Activated naive CD8-positive, alpha-beta T cell treated with anti-CD3 and anti-CD28 coated beads for 36 hours (primary cell): ENCODE results near the gene SPEM1. TPM values are rescaled to one million over a fixed set of nuclear protein-coding genes. Genes with fewer than 3 reads are reported as not detected.

Experiments
- DNase-seq: peaks from one replicate; pipeline ENCODE4 v3.0.0; 2021
- H3K27ac Mint-ChIP-seq: one replicate; pipeline ENCODE4 v1.8.0; 2022; ENCODE audit warnings: mild to moderate bottlenecking, moderate library complexity, mixed read lengths
- H3K27me3 Mint-ChIP-seq: one replicate; pipeline ENCODE4 v1.8.0; 2022; ENCODE audit warnings: mild to moderate bottlenecking, mixed read lengths
- H3K36me3 Mint-ChIP-seq: one replicate; pipeline ENCODE4 v1.8.0; 2021; ENCODE audit warnings: mild to moderate bottlenecking, mixed read lengths
- H3K4me1 Mint-ChIP-seq: one replicate; pipeline ENCODE4 v1.8.0; 2021; ENCODE audit warnings: mixed read lengths
- H3K4me3 Mint-ChIP-seq: one replicate; pipeline ENCODE4 v1.8.0; 2022; ENCODE audit warnings: mild to moderate bottlenecking, moderate library complexity, mixed read lengths
- H3K9me3 Mint-ChIP-seq: one replicate; pipeline ENCODE4 v1.8.0; 2022; ENCODE audit warnings: mixed read lengths
- total RNA-seq, 2 experiments: library from RNA; stranded (reverse); gene quantifications; one replicate each; pipeline ENCODE4 v1.2.3, GENCODE V29; 2021

SPEM1 gene
- total RNA-seq, 2 experiments from 2014 or later: not detected

DNA sequence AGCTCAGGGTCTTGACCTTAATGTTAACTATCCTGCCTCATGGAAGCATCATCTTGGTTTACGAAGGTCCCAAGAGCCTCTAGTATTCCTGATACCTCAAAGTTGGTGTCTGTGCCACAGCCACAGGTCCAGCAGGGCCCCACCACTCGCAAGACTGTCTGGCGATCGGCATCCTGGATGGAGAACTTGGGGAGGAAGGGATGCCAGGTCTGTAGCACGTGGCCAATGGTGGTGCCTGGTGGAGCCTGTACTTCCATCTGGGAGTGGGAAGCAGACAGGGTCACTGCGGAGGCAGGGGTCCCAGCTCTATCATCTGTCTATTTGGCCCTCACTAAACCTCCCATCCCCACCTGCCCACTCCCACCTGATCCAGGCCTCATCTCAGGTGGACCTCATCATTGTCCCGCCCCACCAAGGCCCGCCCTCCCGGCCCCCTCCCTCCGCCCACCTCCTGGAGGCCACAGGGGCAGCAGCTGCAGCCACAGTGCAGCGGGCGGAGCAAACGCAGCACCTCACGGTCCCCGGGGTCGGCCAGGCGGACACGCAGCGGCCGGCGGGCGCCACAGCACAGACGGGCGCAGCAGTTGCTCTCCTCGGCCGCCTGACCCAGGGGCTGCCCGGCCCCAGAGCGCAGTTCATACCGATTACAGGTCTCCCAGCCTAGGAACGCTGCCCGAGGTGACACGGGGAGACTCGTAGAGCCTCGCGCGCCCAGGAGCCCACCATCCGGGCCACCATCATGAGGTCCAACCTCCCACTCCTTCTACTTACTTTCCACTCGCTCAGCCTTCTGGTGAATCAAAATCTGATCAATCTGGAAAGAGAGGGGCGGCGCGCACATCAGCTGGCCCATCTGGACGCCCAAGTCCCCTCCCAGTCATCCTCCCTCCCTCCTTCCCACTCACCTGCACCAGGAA is 27.2 kb upstream of the SPEM1 start:
- H3K27me3 Mint-ChIP-seq: no peaks in the 10 kb centered on the region
- DNase-seq: no peak
- H3K9me3 Mint-ChIP-seq: no peaks in the 10 kb centered on the region
- peaks cover 12% of the 10 kb centered on the region for H3K36me3 Mint-ChIP-seq
- H3K4me1 Mint-ChIP-seq: peaks cover 24% of the 10 kb centered on the region
- peak overlapping the region; percentile 52 for H3K27ac Mint-ChIP-seq
- H3K4me3 Mint-ChIP-seq: peak overlapping the region; percentile 94

DNA sequence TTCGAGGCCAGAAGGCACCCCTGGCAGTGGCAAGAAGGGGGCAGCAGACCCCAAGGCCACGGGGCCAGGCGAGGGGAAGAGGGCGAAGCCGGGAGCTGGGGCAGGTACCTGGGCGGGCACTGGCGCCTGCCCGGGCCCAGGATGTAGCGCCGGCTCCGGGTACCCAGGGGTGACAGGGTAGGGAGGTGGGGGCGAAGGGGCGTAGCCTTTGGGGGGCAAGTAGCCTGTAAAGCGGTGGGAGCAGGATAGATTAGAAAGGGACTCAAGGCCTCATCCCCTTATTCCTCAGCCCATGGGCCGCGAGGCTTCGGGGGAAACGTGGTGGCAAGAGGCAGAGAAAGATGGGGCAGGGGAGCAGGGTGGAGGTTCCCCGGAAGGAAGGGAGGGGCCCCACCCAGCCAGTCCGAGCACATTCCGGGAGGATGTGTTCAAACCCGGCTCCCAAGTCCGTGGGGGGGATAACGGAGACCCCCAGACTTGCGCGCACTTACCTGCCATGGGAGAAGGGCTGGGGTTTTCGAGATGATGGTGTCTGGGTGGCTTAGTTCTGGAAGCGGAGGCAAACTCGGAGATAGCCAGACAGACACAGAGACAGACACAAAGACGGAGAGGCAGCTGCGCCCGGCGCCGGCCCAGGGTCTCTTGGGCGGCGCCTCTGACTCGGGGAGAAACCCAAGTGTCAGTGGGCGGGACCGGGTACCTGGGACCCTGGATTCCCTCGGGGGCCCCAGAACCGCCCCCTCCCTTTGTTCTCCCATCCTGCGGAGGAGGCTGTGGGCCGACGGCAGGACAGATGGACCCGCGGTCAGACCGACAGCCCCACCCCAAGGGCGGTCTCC is 26.3 kb upstream of the SPEM1 start:
- H3K27me3 Mint-ChIP-seq: no peaks in the 10 kb centered on the region
- peak overlapping the region; percentile 92 for H3K27ac Mint-ChIP-seq
- H3K4me3 Mint-ChIP-seq: peak overlapping the region; percentile 94
- peaks cover 24% of the 10 kb centered on the region for H3K4me1 Mint-ChIP-seq
- H3K9me3 Mint-ChIP-seq: no peaks in the 10 kb centered on the region
- DNase-seq: peak; percentile 42
- H3K36me3 Mint-ChIP-seq: peaks cover 11% of the 10 kb centered on the region

DNA sequence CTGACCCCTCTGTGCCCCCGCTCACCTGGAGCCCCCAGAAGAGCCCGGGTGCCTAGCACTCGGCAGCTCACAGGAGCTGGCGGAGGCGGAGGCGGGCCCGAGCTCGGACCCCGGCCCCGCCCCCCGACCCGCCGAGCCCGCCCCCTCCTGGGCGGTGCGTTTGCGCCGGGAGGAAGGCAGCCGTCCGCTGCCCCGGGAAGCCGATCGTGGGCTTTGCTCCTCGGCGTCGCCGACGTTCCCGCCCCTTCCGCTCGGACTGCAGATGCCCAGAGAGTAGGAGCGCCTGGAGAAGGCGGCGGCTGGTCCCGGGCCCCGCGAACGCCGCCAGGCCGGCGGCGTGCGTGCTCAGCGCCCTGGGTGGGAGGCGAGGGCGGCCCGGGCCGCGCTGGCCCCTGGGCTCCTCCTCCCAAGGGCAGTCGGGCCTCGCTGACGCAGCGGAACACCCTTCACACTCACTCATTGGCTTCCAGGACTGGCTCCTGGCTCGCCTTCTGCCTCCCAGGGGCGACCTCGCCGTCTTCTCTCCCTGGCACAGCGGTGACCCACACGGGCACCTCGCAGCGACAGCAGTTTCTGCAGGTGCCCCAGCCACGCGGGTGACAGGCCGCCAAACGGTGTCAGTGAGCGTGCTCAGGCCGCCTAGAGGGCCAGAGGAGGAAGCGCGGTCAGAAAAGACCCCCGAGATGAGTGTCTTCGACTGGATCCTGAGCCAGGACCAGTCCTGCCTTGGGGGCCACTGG is 25.5 kb upstream of the SPEM1 start, which contains the start of gene PLSCR3:
PLSCR3 (minus strand) TSS at position 74 of the 740 bp plus-strand sequence. CDS start 415 bp downstream, outside the sequence.
- Mint-ChIP-seq H3K4me1 (peaks cover 24% of the 10 kb centered on the region), H3K27ac (peak within 1 kb of the TSS; percentile 92), H3K9me3 (no peaks in the 10 kb centered on the region), H3K36me3 (peaks cover 11% of the 10 kb centered on the region), H3K4me3 (peak within 1 kb of the TSS; percentile 94), H3K27me3 (no peaks in the 10 kb centered on the region)
- DNase-seq: peak; percentile 92

DNA sequence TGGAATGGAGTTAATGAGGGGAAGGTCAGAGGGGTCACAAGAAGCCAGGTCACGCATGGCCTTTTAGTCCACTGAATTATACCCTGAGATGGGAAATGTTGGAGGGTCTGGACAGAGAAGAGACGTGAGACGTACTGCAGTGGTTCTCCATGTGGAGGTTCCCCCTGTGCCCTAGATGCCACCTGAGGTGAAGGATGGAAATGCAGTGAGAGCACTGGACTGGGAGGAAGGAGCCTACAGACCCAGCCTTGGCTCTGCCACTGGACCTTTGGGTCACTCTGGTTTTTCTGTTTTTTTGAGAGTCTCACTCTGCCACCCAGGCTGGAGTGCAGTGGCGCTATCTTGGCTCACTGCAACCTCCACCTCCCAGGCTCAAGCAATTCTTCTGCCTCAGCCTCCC is 24.0 kb upstream of the SPEM1 start:
- no peak for DNase-seq
- no peaks in the 10 kb centered on the region for H3K9me3 Mint-ChIP-seq
- no peak overlapping the region for H3K27ac Mint-ChIP-seq
- H3K4me1 Mint-ChIP-seq: peaks cover 22% of the 10 kb centered on the region
- H3K36me3 Mint-ChIP-seq: peaks cover 8% of the 10 kb centered on the region
- no peaks in the 10 kb centered on the region for H3K27me3 Mint-ChIP-seq
- H3K4me3 Mint-ChIP-seq: no peak overlapping the region

DNA sequence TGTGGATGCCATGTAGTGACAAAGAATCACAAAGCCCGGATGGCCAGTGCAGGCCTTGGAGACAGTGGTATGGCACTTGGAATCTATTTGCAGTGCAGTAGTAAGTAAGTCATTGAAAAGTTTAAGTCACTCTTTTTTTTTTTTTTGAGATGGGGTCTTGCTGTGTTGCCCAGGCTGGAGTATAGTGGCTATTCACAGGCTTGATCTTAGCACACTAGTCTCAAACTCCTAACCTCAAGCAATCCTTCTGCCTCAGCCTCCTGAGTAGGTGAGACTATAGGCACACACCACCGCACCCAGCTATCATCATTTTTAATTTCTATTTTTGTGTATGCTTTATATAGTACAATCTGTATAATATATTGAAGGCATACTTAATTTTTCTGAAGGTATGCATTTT is 21.5 kb upstream of the SPEM1 start:
- Mint-ChIP-seq H3K4me1 (peaks cover 14% of the 10 kb centered on the region), H3K27ac (no peak overlapping the region), H3K27me3 (no peaks in the 10 kb centered on the region), H3K9me3 (no peaks in the 10 kb centered on the region), H3K36me3 (peaks cover 2% of the 10 kb centered on the region), H3K4me3 (no peak overlapping the region)
- DNase-seq: no peak

DNA sequence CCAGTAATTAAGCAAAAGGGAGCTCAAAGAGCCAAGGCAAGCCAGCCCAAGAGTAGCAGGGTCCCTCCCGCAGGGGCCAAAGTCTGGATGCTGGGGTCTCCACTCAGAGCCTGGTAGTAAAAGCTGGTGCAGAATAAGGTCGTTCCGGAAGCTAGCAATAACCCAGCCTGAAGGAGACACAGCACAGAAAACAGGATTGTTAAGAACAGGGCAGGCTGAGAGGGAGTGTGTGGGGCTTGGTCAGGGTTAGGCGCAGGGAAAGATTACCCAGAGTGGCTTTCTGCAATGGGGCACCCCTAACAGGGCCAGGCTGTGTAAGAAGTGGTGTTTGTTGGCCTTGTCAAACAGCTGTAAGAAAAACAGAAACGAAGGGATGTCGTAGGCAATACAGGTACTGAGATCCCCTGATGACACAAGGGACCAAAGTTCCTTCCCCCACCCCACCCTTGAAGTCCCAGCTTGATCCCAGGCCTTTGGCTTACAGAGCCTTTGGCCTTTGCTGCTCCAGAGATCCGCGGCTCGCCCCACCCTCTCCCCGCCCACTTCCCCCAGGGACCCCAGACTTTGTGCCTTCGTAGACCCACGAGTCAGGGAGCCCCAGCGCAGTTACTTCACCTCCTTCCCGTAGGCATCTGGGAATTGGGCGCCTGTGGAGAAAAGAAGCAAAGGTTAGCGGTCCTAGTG is 16.9 kb upstream of the SPEM1 start:
- DNase-seq: peak; percentile 21
- Mint-ChIP-seq H3K27ac (peak overlapping the region; percentile 82), H3K4me3 (peak overlapping the region; percentile 95), H3K9me3 (no peaks in the 10 kb centered on the region), H3K36me3 (peaks cover 2% of the 10 kb centered on the region), H3K4me1 (peaks cover 16% of the 10 kb centered on the region), H3K27me3 (no peaks in the 10 kb centered on the region)

DNA sequence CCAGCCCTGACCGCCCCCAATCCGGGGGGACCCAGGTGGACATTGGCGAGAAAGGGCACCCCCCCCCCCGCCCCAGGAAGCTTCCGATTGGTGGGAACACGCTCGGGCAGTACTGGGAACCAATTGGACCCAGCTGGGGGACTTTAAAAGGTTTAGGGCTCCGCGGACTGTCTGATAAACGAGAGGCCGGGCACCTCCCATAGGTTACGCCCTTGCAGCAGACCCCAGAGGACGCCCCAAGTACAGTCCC is 16.5 kb upstream of the SPEM1 start:
- Mint-ChIP-seq H3K4me1 (peaks cover 16% of the 10 kb centered on the region), H3K4me3 (peak overlapping the region; percentile 95), H3K27me3 (no peaks in the 10 kb centered on the region), H3K36me3 (peaks cover 2% of the 10 kb centered on the region), H3K27ac (peak overlapping the region; percentile 82), H3K9me3 (no peaks in the 10 kb centered on the region)
- DNase-seq: no peak

DNA sequence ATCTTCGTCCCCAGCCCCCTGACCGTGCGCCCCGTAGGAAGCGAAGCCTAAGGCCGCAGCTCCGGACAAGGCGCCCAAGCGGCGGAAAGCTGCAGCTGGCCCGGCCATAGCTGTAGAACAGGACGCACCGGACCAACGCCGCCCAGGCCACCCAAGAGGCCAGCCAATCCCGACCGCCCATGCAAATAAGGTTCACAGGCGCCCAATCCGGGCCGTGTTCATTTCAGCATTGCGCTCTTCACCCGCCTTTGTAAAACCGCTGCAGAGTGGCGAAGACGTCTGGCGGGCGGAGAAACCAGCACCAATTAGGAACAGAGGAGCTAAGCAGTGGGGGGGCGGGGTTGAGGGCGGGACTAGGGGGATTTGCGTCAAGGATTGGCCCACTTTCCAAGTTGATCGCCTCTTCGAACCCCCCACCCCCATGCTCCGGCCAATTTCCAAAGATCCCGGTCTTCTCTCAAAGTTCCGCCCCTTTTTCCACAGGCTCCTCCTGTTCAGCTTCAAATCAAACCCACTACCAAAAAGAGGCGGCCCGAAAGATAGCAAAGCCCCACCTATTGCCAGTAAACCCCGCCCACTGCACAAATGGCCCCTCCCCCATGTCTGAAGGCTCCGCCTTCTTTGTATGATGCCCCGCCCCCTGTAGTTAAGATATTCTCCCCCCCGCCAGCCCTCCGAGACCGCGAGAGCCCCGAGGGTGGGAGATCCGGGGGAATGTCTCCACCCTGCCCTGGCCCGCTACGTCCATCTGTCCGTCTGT is 16.0 kb upstream of the SPEM1 start, which contains the start of gene TMEM256:
TMEM256 (minus strand) TSS at position 121 of the 760 bp plus-strand sequence; CDS start at position 108, 13 bp downstream.
- peaks cover 16% of the 10 kb centered on the region for H3K4me1 Mint-ChIP-seq
- peaks cover 2% of the 10 kb centered on the region for H3K36me3 Mint-ChIP-seq
- no peaks in the 10 kb centered on the region for H3K9me3 Mint-ChIP-seq
- peak within 1 kb of the TSS; percentile 95 for H3K27ac Mint-ChIP-seq
- H3K4me3 Mint-ChIP-seq: peak within 1 kb of the TSS; percentile 95
- DNase-seq: peak; percentile 95
- H3K27me3 Mint-ChIP-seq: no peaks in the 10 kb centered on the region

DNA sequence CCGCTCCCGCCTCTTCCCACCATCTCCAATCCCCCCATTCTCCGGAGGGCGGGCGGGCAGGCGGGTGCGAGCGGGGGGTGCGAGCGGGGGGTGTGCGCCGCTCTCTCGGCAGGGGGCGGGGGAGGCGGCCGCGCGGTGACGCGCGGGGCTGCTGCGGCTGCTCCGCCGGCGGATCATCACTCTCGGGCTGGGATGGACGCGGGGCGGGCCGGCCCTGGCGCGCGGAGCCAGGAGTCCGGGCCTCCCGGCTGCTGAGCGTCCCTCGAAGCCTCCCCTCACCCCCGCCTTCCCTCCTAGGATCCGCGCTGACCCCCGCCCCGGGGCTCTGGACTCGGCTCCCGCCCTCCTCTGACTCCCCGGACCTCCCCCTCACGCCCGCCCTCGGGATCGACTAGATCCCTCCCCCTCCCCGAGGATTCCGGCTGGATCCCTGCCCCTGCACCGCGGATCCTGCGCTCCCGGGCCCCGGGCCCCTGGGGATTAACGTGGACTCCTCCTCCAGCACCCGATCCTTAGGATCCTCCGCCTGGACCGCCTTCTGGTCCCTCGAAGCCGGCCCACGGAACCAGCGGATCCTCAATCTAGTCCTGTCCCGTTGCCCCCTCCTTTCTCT is 15.3 kb upstream of the SPEM1 start:
- H3K4me3 Mint-ChIP-seq: peak overlapping the region; percentile 95
- peaks cover 16% of the 10 kb centered on the region for H3K4me1 Mint-ChIP-seq
- no peaks in the 10 kb centered on the region for H3K27me3 Mint-ChIP-seq
- DNase-seq: peak; percentile 72
- H3K27ac Mint-ChIP-seq: peak overlapping the region; percentile 95
- H3K9me3 Mint-ChIP-seq: no peaks in the 10 kb centered on the region
- peaks cover 2% of the 10 kb centered on the region for H3K36me3 Mint-ChIP-seq

DNA sequence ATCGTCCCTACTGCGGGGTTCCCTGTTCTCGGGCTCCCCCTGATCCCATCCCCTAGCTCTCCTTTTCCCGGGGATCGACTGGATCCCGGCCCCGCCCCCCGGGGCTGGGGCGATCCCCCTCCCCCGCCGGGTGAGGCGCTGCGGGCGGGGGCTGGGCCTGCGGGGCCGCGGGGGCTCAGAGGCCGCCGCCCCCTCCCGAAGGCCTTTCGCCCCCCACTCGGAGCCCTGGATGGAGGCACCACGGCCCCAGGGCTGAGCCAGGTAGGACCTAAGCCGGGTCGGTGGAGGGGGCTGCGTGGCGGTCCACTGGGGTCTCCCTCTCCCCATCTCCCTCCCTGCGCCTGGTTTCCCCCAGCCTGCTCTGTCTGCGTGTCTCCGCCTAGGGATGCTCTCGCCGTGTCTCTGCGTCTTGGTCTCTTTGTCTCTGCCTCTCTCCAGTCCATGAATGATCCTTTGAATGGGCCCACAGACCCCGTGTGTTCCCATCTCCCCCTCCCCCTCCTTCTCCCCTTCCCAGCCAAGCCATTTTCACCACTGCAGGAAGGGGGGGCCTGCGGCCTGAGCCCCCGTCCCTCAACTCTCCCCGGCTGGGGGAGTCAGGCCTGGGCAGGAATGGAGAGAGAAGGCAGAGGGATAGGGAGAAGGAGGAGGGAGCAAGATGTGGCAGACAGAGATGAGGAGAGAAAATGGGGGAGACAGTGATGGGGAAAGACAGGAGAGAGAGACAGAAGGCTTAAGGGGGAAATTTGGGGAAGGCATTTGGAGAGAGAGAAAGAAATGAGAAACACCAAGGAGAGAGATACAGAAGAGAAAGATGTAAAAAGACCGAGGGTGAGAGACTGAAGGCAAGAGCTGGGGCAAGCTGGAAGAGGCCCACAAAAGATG is 14.5 kb upstream of the SPEM1 start:
- no peaks in the 10 kb centered on the region for H3K27me3 Mint-ChIP-seq
- no peak for DNase-seq
- H3K36me3 Mint-ChIP-seq: peaks cover 2% of the 10 kb centered on the region
- no peak overlapping the region for H3K27ac Mint-ChIP-seq
- peaks cover 16% of the 10 kb centered on the region for H3K4me1 Mint-ChIP-seq
- H3K4me3 Mint-ChIP-seq: peak overlapping the region; percentile 81
- no peaks in the 10 kb centered on the region for H3K9me3 Mint-ChIP-seq

DNA sequence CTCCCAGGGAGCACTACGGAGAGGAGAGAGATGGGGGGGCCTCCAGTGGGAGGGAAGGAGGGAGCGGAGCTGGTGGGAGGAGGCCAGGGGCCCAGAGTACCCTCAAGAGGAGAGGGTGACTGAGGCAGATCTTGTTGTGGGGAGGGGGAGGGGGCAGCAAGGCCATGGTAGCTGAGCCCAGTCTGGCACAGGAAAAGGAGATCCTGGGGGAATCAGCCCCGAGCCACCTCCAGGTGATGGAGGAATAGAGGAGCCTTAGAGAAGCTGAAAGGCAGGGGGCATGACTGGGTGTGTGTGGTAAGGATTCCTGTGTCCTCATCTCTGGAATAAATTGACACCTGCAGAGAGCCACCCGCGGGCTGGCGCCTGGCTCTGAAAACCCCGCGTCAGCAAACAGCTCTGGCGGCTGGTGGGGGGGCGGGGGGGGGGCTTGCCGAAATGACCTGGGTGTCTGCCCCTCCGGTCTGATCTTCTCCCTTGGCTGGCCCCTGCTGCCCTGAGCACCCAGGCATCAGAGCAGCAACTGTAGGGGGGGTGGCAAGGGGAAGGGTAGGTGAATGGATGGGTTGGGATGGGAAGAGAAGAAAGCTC is 13.8 kb upstream of the SPEM1 start:
- peak overlapping the region; percentile 44 for H3K4me3 Mint-ChIP-seq
- H3K36me3 Mint-ChIP-seq: peaks cover 2% of the 10 kb centered on the region
- H3K4me1 Mint-ChIP-seq: peaks cover 16% of the 10 kb centered on the region
- H3K27me3 Mint-ChIP-seq: no peaks in the 10 kb centered on the region
- no peaks in the 10 kb centered on the region for H3K9me3 Mint-ChIP-seq
- no peak overlapping the region for H3K27ac Mint-ChIP-seq
- DNase-seq: no peak

DNA sequence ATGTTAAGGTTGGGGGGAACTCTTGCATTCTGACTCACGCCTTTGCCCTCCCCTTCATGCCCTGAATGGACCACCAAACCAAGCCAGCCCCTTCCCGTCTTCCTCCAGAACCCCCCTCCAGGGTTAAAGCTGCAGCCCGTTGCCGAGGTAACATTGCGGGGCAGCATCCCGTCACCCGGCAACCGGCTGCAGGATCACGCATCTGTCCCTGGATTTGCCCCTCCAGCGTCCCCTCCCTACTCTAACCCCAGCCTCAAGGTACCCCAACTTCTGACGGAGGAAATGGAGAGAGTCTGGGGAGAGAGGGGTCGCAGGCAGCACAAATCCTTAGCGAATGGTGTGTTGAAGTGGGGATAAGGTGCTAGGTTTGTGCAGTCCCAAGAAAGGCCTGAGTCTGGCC is 13.0 kb upstream of the SPEM1 start:
- Mint-ChIP-seq H3K27me3 (no peaks in the 10 kb centered on the region), H3K9me3 (no peaks in the 10 kb centered on the region), H3K27ac (no peak overlapping the region), H3K36me3 (no peaks in the 10 kb centered on the region), H3K4me1 (peaks cover 16% of the 10 kb centered on the region), H3K4me3 (no peak overlapping the region)
- no peak for DNase-seq
